Neural progenitor cell (in vitro differentiated cells): ENCODE measurements around the gene CALCR.

ENCODE experiments used
- EZH2 ChIP-seq: fragments of 200-600 bp; sonication (generic); IDR thresholded peaks from 2 replicates; pipeline ENCODE4 v1.6.1; 2017; ENCODE audit warnings: antibody characterized with exemption, mild to moderate bottlenecking, moderate library complexity
- EZH2phosphoT487 ChIP-seq: fragments of 200-600 bp; sonication (generic); IDR thresholded peaks from 2 replicates; pipeline ENCODE4 v1.6.1; 2017; ENCODE audit warnings: antibody characterized with exemption
- TF ChIP-seq, protein P1 (sequence below): fragments of 200-600 bp; sonication (generic); IDR thresholded peaks from 2 replicates; pipeline ENCODE4 v1.5.1; 2017; ENCODE audit warnings: antibody characterized with exemption, mild to moderate bottlenecking

DNA sequence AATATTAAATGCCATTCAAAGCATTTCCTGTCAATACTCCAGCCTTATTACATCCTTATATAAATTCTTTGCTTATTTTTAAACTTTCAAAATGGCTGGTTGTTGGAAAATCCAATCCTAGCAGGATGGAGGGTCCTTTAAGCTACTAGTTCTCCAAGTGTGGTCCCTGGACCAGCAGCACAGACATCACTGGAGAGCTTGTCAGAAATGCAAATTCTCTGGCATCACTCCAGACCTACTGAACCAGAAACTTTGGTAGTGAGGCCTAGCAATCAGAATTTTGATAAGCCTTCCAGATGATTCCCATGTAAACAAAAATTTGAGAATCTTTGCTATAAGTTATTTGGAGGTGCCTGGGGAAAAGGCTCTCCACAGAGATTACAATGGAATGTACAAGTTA, 43.8 kb downstream of the CALCR start:
- TF ChIP-seq, protein P1, sequence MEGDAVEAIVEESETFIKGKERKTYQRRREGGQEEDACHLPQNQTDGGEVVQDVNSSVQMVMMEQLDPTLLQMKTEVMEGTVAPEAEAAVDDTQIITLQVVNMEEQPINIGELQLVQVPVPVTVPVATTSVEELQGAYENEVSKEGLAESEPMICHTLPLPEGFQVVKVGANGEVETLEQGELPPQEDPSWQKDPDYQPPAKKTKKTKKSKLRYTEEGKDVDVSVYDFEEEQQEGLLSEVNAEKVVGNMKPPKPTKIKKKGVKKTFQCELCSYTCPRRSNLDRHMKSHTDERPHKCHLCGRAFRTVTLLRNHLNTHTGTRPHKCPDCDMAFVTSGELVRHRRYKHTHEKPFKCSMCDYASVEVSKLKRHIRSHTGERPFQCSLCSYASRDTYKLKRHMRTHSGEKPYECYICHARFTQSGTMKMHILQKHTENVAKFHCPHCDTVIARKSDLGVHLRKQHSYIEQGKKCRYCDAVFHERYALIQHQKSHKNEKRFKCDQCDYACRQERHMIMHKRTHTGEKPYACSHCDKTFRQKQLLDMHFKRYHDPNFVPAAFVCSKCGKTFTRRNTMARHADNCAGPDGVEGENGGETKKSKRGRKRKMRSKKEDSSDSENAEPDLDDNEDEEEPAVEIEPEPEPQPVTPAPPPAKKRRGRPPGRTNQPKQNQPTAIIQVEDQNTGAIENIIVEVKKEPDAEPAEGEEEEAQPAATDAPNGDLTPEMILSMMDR, result no peak
- no peak for TF ChIP-seq EZH2
- no peak for TF ChIP-seq EZH2phosphoT487
